Measurements from ENCODE around the gene EXOC3. TPM values are rescaled to one million over a fixed set of nuclear protein-coding genes. Genes with fewer than 3 reads are reported as not detected.

Gene EXOC3
- total and polyA plus RNA-seq, 2 of the 8 experiments (the other 6 are each of a cell fraction or from before 2014, with no cell fraction given) = 14.4 to 30.0 TPM

DNA sequence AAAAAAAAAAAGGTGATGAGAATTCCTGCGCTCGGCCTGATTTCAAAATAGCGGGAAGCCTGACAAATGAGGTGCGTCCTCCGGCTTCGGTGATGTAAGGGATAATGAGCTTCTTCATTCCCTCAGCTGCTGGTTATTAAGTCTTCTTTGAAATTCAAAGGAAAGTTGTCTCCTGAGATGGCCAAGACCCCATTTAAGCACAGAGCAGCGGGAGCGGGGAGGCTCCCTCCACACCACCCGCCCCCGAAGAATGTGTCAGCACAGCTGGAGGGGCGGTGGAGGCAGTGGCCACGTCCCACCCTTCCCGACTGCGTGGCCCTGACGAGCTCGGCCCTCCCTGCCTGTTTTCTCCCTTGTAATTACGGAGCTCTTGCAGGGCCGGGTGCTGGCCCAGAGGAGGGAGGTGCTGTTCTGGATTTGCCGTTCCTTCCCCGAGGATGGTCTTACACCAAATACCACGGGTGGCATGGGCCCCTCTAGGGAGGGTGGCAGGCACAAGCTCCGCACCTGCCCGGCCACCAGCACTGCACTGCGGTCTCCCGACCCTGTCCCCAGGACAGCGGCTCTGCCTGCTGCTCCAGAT is 50.2 kb downstream of the EXOC3 start:
- POLR2A ChIA-PET (ENCODE audit: partially characterized antibody) = interaction anchor here (0.6 to 1.9 kb wide), 4 partner anchors 9 to 152 kb away, joined by 3 to 6 read pairs (median 3); no protein-coding TSS in a partner anchor
- Histone ChIP-seq H3K9ac (replicated peaks in 1 of 4; ENCODE audit: extremely low read depth in 1 of 4, low read depth in 3 of 4, low read length in 3 of 4) (no peak overlapping the region), H2BK20ac (ENCODE audit: low read length) (no peak overlapping the region), H4K8ac (ENCODE audit: extremely low read depth, insufficient read depth, low read length) (no peak overlapping the region), H2AK5ac (ENCODE audit: low read depth, low read length) (no peak overlapping the region; the same call in 1 of the 2 replicates), H4K91ac (replicated peaks; ENCODE audit: insufficient read length, low read length) (no peak overlapping the region), H2BK120ac (replicated peaks; ENCODE audit: low read depth, low read length) (no peak overlapping the region), H2AFZ (ENCODE audit: low read length) (no peak overlapping the region), H3K56ac (replicated peaks; ENCODE audit: insufficient read length, low read depth, low read length) (no peak overlapping the region), H3K79me2 (ENCODE audit: control insufficient read depth in 1 of 2, insufficient read depth in 2 of 2, low read length in 2 of 2) (no peaks in the 10 kb centered on the region), H3K79me1 (ENCODE audit: low read depth, low read length) (no peaks in the 10 kb centered on the region), H3K9me3 (ENCODE audit: insufficient read depth in 2 of 2, low read depth in 1 of 2, low read length in 1 of 2) (no peaks in the 10 kb centered on the region), H3K4me1 (replicated peaks in 1 of 4; ENCODE audit: control insufficient read depth in 3 of 4, insufficient read depth in 4 of 4, low read length in 3 of 4) (peaks cover 0 to 22% (median 5%) of the 10 kb centered on the region in 4 experiments; a peak in 4 of 7 replicates), H2BK12ac (ENCODE audit: low read depth, low read length) (no peak overlapping the region), H3K4me3 (ENCODE audit: extremely low read depth in 1 of 4, insufficient read depth in 2 of 4, low read depth in 3 of 4, low read length in 4 of 4) (no peak overlapping the region), H3K18ac (ENCODE audit: extremely low read depth, low read length) (no peak overlapping the region), H3K27me3 (replicated peaks in 1 of 4; ENCODE audit: control insufficient read depth in 3 of 4, extremely low read depth in 1 of 4, insufficient read depth in 3 of 4, low read length in 3 of 4) (peaks cover 0 to 31% (median 25%) of the 10 kb centered on the region in 4 experiments; a peak in 6 of 7 replicates), H3K23me2 (ENCODE audit: low read depth, low read length) (0 out of 2 replicates have a peak, but pooled peaks cover 1% of the 10 kb centered on the region), H2BK15ac (ENCODE audit: low read length) (no peak overlapping the region), H4K5ac (ENCODE audit: insufficient read length, low read depth, low read length) (no peak overlapping the region), H3K27ac (ENCODE audit: low read depth, low read length) (no peak overlapping the region), H3K23ac (ENCODE audit: insufficient read length) (no peak overlapping the region), H3K36me3 (ENCODE audit: control insufficient read depth in 2 of 4, insufficient read depth in 4 of 4, low read length in 3 of 4) (no peaks in the 10 kb centered on the region), H3K4ac (replicated peaks; ENCODE audit: insufficient read length, low read depth, low read length) (no peak overlapping the region), H3K14ac (ENCODE audit: insufficient read length) (no peak overlapping the region), H3K4me2 (ENCODE audit: insufficient read depth in 1 of 2, low read depth in 2 of 2, low read length in 2 of 2) (no peak overlapping the region), H2BK5ac (ENCODE audit: low read depth, low read length) (no peak overlapping the region), H4K20me1 (replicated peaks in 1 of 2; ENCODE audit: control insufficient read depth in 1 of 2, insufficient read depth in 2 of 2, low read length in 2 of 2) (no peaks in the 10 kb centered on the region)
- CTCF ChIA-PET (ENCODE audit: partially characterized antibody) = interaction anchor here (0.7 to 1.8 kb wide), 4 partner anchors 17 to 98 kb away, joined by 3 to 7 read pairs (median 3); no protein-coding TSS in a partner anchor
- DNase-seq (ENCODE audit: low read depth in 1 of 2, low spot score in 2 of 2) (no peak), FAIRE-seq (no peak)
- WGBS, 2 experiments (ENCODE audit: extremely low coverage in 1 of 2, insufficient coverage in 1 of 2, insufficient read length in 1 of 2, insufficient replicate concordance in 2 of 2, low coverage in 1 of 2, low lambda C conversion rate in 2 of 2, missing lambda C conversion rate in 1 of 2) = 87% methylated on average over 17 of the region's 26 CpGs; no CpG with 5 or more reads in 1 of the 2 experiments
- TF ChIP-seq, protein P1, sequence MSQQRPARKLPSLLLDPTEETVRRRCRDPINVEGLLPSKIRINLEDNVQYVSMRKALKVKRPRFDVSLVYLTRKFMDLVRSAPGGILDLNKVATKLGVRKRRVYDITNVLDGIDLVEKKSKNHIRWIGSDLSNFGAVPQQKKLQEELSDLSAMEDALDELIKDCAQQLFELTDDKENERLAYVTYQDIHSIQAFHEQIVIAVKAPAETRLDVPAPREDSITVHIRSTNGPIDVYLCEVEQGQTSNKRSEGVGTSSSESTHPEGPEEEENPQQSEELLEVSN (IDR thresholded peaks at IDR 0.05) = peak; percentile 57; the same call in 1 of the 2 replicates
- TF ChIP-seq EGR1 (IDR thresholded peaks at IDR 0.05; ENCODE audit: borderline replicate concordance, low read depth, low read length) = no peak
